SK-N-SH (cell line): ENCODE results near the gene HS1BP3. TPM values are rescaled to one million over a fixed set of nuclear protein-coding genes. Genes with fewer than 3 reads are reported as not detected.

Experiments
- CTCF ChIA-PET: fragments of 300-600, 350-600 bp; formaldehyde crosslinking; extraction: SDS; loops from one replicate; lab custom pipeline; 2021; lab: Yijun Ruan, JAX
- POLR2A ChIA-PET: fragments of 350-600 bp; sonication (Branson Sonifier 250); formaldehyde crosslinking; extraction: SDS; loops from one replicate; lab custom pipeline; 2020; ENCODE audit warnings: antibody characterized with exemption, inconsistent platforms; lab: Yijun Ruan, JAX
- DNase-seq: peaks from one replicate; pipeline ENCODE4 v3.0.0; 2012
- H2AFZ ChIP-seq: fragments of 200-600 bp; sonication (generic); 2 replicates; pipeline ENCODE4 v1.8.1; 2016; ENCODE audit warnings: antibody characterized with exemption, mild to moderate bottlenecking, low read depth
- H3F3A ChIP-seq: fragments of 200-600 bp; sonication (generic); replicated peaks from 2 replicates; pipeline ENCODE3; 2016; ENCODE audit warnings: antibody characterized with exemption, mild to moderate bottlenecking; ENCODE audit not compliant: insufficient read depth
- H3K27ac ChIP-seq, 2 experiments: fragments of 200-500 bp in 1 of 2; fragments of 200-600 bp in 1 of 2; sonication (Bioruptor generic) in 1 of 2; sonication (generic), shearing (Covaris generic) in 1 of 2; 2 replicates each; pipeline versions ENCODE4 v1.5.1 to v1.6.1; 2014 to 2016; ENCODE audit warnings: low read depth in 2 of 2, inconsistent platforms in 1 of 2, low read length in 1 of 2, mild to moderate bottlenecking in 1 of 2, mixed read lengths in 1 of 2
- H3K27me3 ChIP-seq: fragments of 200-600 bp; sonication (generic), shearing (Covaris generic); 2 replicates; pipeline ENCODE4 v1.6.1; 2016; ENCODE audit warnings: mixed run types; ENCODE audit not compliant: insufficient read depth
- H3K36me3 ChIP-seq, 2 experiments: fragments of 200-500 bp in 1 of 2; fragments of 200-600 bp in 1 of 2; sonication (Bioruptor generic) in 1 of 2; sonication (generic) in 1 of 2; replicated peaks in 1 of 2; 2 replicates each; pipeline versions ENCODE3 to v1.5.1; 2014 to 2016; ENCODE audit warnings: low read length in 1 of 2, mild to moderate bottlenecking in 1 of 2; ENCODE audit not compliant: insufficient read depth in 2 of 2, control insufficient read depth in 1 of 2
- H3K4me1 ChIP-seq, 2 experiments: fragments of 200-500 bp in 1 of 2; fragments of 200-600 bp in 1 of 2; sonication (Bioruptor generic) in 1 of 2; sonication (generic), shearing (Covaris generic) in 1 of 2; 2 replicates each; pipeline versions ENCODE4 v1.5.1 to v1.6.1; 2014 to 2016; ENCODE audit warnings: low read depth in 1 of 2, low read length in 1 of 2, mixed run types in 1 of 2; ENCODE audit not compliant: insufficient read depth in 2 of 2, control insufficient read depth in 1 of 2
- H3K4me2 ChIP-seq: fragments of 200-600 bp; sonication (generic), shearing (Covaris generic); 2 replicates; pipeline ENCODE4 v1.6.1; 2017; ENCODE audit warnings: mixed run types
- H3K4me3 ChIP-seq, 2 experiments: fragments of 200-500 bp in 1 of 2; fragments of 200-600 bp in 1 of 2; sonication (Bioruptor generic) in 1 of 2; sonication (generic), shearing (Covaris generic) in 1 of 2; 2 replicates each; pipeline versions ENCODE4 v1.5.1 to v1.8.1; 2014 to 2016; ENCODE audit warnings: low read depth in 2 of 2, inconsistent platforms in 1 of 2, low read length in 1 of 2, mild to moderate bottlenecking in 1 of 2, mixed read lengths in 1 of 2, moderate library complexity in 1 of 2
- H3K79me2 ChIP-seq: fragments of 200-600 bp; sonication (generic); 2 replicates; pipeline ENCODE4 v1.8.1; 2017; ENCODE audit warnings: mild to moderate bottlenecking; ENCODE audit not compliant: insufficient read depth
- H3K9ac ChIP-seq: fragments of 200-600 bp; sonication (generic); 2 replicates; pipeline ENCODE4 v1.6.1; 2017; ENCODE audit warnings: mixed run types
- H3K9me2 ChIP-seq: fragments of 200-600 bp; sonication (generic); 2 replicates; pipeline ENCODE4 v1.6.1; 2017; ENCODE audit warnings: mixed run types
- H3K9me3 ChIP-seq: fragments of 200-600 bp; sonication (generic); 2 replicates; pipeline ENCODE4 v1.6.1; 2017; ENCODE audit warnings: mixed run types, mild to moderate bottlenecking, moderate library complexity
- H4K20me1 ChIP-seq: fragments of 200-600 bp; sonication (generic); 2 replicates; pipeline ENCODE4 v1.6.1; 2017; ENCODE audit warnings: mild to moderate bottlenecking, mixed run types; ENCODE audit not compliant: insufficient read depth
- ELF1 ChIP-seq: IDR thresholded peaks from 2 replicates; pipeline ENCODE4 v1.4.0; 2012
- EP300 ChIP-seq, 2 experiments: IDR thresholded peaks; 2 replicates each; pipeline versions ENCODE4 v1.4.0 to v1.6.1; 2012; ENCODE audit warnings: borderline replicate concordance in 1 of 2, low read depth in 1 of 2, low read length in 1 of 2
- EZH2phosphoT487 ChIP-seq: fragments of 200-600 bp; sonication (generic); IDR thresholded peaks from 2 replicates; pipeline ENCODE4 v1.6.1; 2017; ENCODE audit warnings: low read depth, mixed run types, mild to moderate bottlenecking, antibody characterized with exemption, moderate library complexity, borderline replicate concordance
- FOSL2 ChIP-seq: IDR thresholded peaks from 2 replicates; pipeline ENCODE4 v1.4.0; 2012; ENCODE audit warnings: low read depth, mild to moderate bottlenecking, moderate library complexity, borderline replicate concordance
- GABPA ChIP-seq: IDR thresholded peaks from 2 replicates; pipeline ENCODE4 v1.4.0; 2012; ENCODE audit warnings: low read depth, mild to moderate bottlenecking
- MEF2A ChIP-seq: IDR thresholded peaks from 2 replicates; pipeline ENCODE4 v1.4.0; 2012; ENCODE audit warnings: low read depth, borderline replicate concordance
- NFIC ChIP-seq: IDR thresholded peaks from 2 replicates; pipeline ENCODE4 v1.4.0; 2012; ENCODE audit warnings: borderline replicate concordance
- RAD21 ChIP-seq: IDR thresholded peaks from 2 replicates; pipeline ENCODE4 v1.6.1; 2012; ENCODE audit warnings: mild to moderate bottlenecking, low read length
- SIN3A ChIP-seq: IDR thresholded peaks from 2 replicates; pipeline ENCODE4 v1.6.1; 2012; ENCODE audit warnings: low read depth, mild to moderate bottlenecking, low read length, moderate library complexity, borderline replicate concordance
- SMC3 ChIP-seq: IDR thresholded peaks from 2 replicates; pipeline ENCODE4 v1.6.1; 2012; ENCODE audit warnings: low read depth, low read length, improper control_type of control experiment
- TEAD4 ChIP-seq: IDR thresholded peaks from 2 replicates; pipeline ENCODE4 v1.4.0; 2012; ENCODE audit warnings: mild to moderate bottlenecking, borderline replicate concordance; ENCODE audit not compliant: insufficient read depth
- USF2 ChIP-seq: fragments of 150-350 bp; IDR thresholded peaks from 2 replicates; pipeline ENCODE4 v1.6.1; 2017; ENCODE audit warnings: antibody characterized with exemption, low read length, low read depth, borderline replicate concordance
- WGBS: methylation state at CpG from one replicate; pipeline ENCODE4 v1.1.6; 2017; ENCODE audit warnings: low lambda C conversion rate; 5-methylcytosine and 5-hydroxymethylcytosine counted together
- polyA plus RNA-seq, 3 experiments: library from polyadenylated mRNA; depleted of rRNA; stranded (reverse); fragments of >200 nt; gene quantifications; 2 replicates each; pipeline ENCODE4 v1.2.3, GENCODE V29; 2012
- TF ChIP-seq, protein P1 (sequence below): IDR thresholded peaks from 2 replicates; pipeline ENCODE4; 2012
- TF ChIP-seq, protein P2 (sequence below): IDR thresholded peaks from 2 replicates; pipeline ENCODE4 v1.6.1; 2012; ENCODE audit warnings: mild to moderate bottlenecking, low read depth, low read length, moderate library complexity

The HS1BP3 gene
- polyA plus RNA-seq, 1 of the 3 experiments (the other 2 are of a cell fraction): 20.1 TPM

GRCh38 chr2:20682167-20682920 lies 31.4 kb upstream of the HS1BP3 start (continued):
- no peak for TF ChIP-seq ELF1
- TF ChIP-seq SIN3A: no peak
- no peak for TF ChIP-seq TEAD4
- TF ChIP-seq FOSL2: no peak
- no peak for TF ChIP-seq NFIC

DNA sequence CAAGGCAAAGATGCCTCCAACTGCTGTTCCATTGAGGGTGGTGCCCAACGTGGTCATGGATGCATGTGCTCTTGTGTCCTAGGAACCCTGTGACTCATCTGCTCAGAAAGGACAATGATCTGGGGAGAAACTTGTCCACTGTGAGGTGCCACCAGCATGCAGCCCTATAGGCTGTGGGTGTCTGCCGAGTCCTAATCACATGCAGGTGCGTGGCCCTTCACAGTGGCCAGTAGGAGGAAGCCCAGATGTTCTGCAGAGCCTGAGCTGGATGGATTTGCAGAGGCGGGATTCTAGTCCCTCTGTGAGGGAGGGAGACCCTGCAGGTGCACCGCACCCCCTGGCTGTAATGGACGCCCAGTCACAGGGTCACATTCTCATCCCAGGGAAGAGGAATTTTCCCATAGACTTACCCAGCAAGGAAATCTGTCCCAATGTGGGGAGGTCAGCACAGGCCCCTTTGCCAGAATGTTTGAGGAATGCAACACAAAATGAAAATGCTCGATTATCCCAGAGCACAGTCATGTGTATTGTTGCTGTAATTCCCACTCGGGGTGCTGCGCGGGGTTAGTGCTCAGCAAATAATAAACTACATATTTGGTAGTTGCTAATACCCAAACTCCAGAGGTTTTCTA lies 30.0 kb upstream of the HS1BP3 start:
- 93% methylated on average over 9 of the region's 10 CpGs for WGBS
- no peak for TF ChIP-seq NFIC
- TF ChIP-seq GABPA: no peak
- TF ChIP-seq SIN3A: no peak
- no peak for TF ChIP-seq EZH2phosphoT487
- TF ChIP-seq, protein P1, sequence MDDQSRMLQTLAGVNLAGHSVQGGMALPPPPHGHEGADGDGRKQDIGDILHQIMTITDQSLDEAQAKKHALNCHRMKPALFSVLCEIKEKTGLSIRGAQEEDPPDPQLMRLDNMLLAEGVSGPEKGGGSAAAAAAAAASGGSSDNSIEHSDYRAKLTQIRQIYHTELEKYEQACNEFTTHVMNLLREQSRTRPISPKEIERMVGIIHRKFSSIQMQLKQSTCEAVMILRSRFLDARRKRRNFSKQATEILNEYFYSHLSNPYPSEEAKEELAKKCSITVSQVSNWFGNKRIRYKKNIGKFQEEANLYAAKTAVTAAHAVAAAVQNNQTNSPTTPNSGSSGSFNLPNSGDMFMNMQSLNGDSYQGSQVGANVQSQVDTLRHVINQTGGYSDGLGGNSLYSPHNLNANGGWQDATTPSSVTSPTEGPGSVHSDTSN: no peak
- no peak for TF ChIP-seq RAD21
- TF ChIP-seq EP300 (IDR thresholded peaks at IDR 0.05; ENCODE audit: borderline replicate concordance in 1 of 2, low read depth in 1 of 2, low read length in 1 of 2): no peak
- TF ChIP-seq, protein P2, sequence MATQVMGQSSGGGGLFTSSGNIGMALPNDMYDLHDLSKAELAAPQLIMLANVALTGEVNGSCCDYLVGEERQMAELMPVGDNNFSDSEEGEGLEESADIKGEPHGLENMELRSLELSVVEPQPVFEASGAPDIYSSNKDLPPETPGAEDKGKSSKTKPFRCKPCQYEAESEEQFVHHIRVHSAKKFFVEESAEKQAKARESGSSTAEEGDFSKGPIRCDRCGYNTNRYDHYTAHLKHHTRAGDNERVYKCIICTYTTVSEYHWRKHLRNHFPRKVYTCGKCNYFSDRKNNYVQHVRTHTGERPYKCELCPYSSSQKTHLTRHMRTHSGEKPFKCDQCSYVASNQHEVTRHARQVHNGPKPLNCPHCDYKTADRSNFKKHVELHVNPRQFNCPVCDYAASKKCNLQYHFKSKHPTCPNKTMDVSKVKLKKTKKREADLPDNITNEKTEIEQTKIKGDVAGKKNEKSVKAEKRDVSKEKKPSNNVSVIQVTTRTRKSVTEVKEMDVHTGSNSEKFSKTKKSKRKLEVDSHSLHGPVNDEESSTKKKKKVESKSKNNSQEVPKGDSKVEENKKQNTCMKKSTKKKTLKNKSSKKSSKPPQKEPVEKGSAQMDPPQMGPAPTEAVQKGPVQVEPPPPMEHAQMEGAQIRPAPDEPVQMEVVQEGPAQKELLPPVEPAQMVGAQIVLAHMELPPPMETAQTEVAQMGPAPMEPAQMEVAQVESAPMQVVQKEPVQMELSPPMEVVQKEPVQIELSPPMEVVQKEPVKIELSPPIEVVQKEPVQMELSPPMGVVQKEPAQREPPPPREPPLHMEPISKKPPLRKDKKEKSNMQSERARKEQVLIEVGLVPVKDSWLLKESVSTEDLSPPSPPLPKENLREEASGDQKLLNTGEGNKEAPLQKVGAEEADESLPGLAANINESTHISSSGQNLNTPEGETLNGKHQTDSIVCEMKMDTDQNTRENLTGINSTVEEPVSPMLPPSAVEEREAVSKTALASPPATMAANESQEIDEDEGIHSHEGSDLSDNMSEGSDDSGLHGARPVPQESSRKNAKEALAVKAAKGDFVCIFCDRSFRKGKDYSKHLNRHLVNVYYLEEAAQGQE: no peak
- no peak for TF ChIP-seq USF2
- no peak for TF ChIP-seq SMC3
- TF ChIP-seq MEF2A: no peak
- TF ChIP-seq, all 33 proteins: peak for 0
- Histone ChIP-seq H3K9ac (no peak overlapping the region), H3K27ac (no peak overlapping the region), H3K9me2 (no peaks in the 10 kb centered on the region), H3K9me3 (no peaks in the 10 kb centered on the region), H3K4me3 (no peak overlapping the region), H3K79me2 (no peaks in the 10 kb centered on the region), H4K20me1 (no peaks in the 10 kb centered on the region), H3F3A (no peaks in the 10 kb centered on the region), H2AFZ (no peak overlapping the region), H3K4me2 (no peak overlapping the region), H3K36me3 (peaks cover 0 to 52% of the 10 kb centered on the region in 2 experiments), H3K4me1 (peaks cover 0 to 6% of the 10 kb centered on the region in 2 experiments; a peak in 2 of 4 replicates), H3K27me3 (no peaks in the 10 kb centered on the region)
- DNase-seq: no peak
- POLR2A ChIA-PET: no interaction called here
- CTCF ChIA-PET: interaction anchor here (0.7 to 4.2 kb wide), 6 partner anchors 8 to 284 kb away, joined by 3 to 34 read pairs (median 4); no protein-coding TSS in a partner anchor
